ENCODE data around the gene CEP112. TPM values are rescaled to one million over a fixed set of nuclear protein-coding genes. Genes with fewer than 3 reads are reported as not detected.

Gene CEP112
- total RNA-seq, 2 donors from 2014 or later: 5.0 to 8.6 TPM

Other genes with a start within 250 kb of the CEP112 start
- not detected for gene APOH, start 37.3 kb upstream of the CEP112 start, total RNA-seq
- 100 to 1,000 TPM; 126 to 138 TPM for gene PRKCA, start 110.5 kb upstream of the CEP112 start, total RNA-seq